Muscle layer of duodenum (tissue), 2 donors: ENCODE measurements around the gene BRCA1.
"Not testable (repeated sequence)": the region's sequence is repeated elsewhere in the genome, so short reads cannot be mapped to it uniquely, and the experiment has no call there.

Source experiments
- H3K27ac ChIP-seq: one replicate; pipeline ENCODE4 v1.7.0; 2013; ENCODE audit warnings: mild to moderate bottlenecking, low read length
- H3K27me3 ChIP-seq: one replicate; pipeline ENCODE4 v1.7.0; 2013; ENCODE audit warnings: low read depth, mild to moderate bottlenecking, control low read depth, low read length
- H3K36me3 ChIP-seq, 2 donors: one replicate each; pipeline ENCODE4 v1.7.0; 2013; ENCODE audit warnings: low read length in 2 of 2, control low read depth in 1 of 2, mild to moderate bottlenecking in 1 of 2; ENCODE audit not compliant: insufficient read depth in 2 of 2, control insufficient read depth in 1 of 2
- H3K4me1 ChIP-seq, 2 donors: one replicate each; pipeline ENCODE4 v1.7.0; 2013; ENCODE audit warnings: low read length in 2 of 2, mild to moderate bottlenecking in 2 of 2, control low read depth in 1 of 2, moderate library complexity in 1 of 2; ENCODE audit not compliant: insufficient read depth in 2 of 2, control insufficient read depth in 1 of 2
- H3K4me3 ChIP-seq, 2 donors: one replicate each; pipeline ENCODE4 v1.7.0; 2013; ENCODE audit warnings: low read length in 2 of 2, low read depth in 1 of 2, mild to moderate bottlenecking in 1 of 2
- H3K9me3 ChIP-seq, 2 donors: one replicate each; pipeline ENCODE4 v1.7.0; 2013; ENCODE audit warnings: low read length in 2 of 2, control low read depth in 1 of 2, mild to moderate bottlenecking in 1 of 2; ENCODE audit not compliant: control insufficient read depth in 1 of 2
- donor health status: healthy.

Gene BRCA1

DNA sequence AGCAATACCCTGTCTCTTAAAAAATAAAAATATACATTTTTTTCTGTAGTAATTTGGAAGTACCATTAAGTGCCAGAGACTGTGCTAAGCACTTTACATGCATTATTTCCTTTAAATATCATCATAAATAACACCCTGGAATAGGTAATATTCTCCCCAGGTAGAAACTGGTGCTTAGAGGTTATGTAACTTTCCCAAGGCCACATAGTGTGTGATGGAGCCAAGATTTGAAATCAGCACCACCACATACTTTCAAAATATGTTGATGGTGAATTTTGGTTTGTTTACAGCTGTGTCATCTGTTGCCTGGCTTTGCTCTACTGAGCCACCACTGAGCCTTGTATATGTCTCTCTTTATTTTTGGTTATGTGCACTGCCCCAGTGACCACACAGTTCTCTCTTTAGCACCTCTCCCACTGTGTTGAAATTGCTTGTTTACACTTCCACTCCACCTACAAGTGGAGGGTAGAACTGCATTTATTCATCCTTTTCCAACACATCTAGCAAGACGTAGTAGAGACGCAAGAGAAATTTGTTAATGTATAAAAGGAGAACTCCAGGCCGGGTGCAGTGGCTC is 26.8 kb upstream of the BRCA1 start:
- Histone ChIP-seq H3K9me3 (no peaks in the 10 kb centered on the region), H3K4me1 (no peaks in the 10 kb centered on the region), H3K4me3 (no peak overlapping the region), H3K27ac (no peak overlapping the region), H3K27me3 (no peaks in the 10 kb centered on the region), H3K36me3 (no peaks in the 10 kb centered on the region)

DNA sequence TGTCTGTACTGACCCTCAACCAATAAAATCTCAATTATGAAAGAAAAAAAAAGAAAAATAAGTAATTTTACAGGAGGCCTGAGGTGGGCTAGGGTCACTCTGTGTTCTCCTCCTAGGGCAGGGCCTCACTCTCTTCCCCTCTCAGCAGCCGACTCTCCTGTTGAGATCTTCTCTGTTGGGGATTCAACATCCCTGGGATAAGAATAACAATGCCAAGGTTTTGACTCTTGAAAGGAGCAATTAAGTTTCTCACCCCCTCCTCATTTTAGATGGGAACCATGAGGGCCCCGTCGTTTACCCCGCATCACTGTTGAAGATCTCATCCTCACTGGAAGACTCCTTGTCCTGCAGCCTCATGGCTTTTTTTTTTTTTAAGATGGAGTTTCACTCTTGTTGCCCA is 21.5 kb upstream of the BRCA1 start:
- Histone ChIP-seq H3K4me3 (no peak overlapping the region), H3K4me1 (no peaks in the 10 kb centered on the region), H3K36me3 (no peaks in the 10 kb centered on the region), H3K27ac (no peak overlapping the region), H3K9me3 (no peaks in the 10 kb centered on the region), H3K27me3 (no peaks in the 10 kb centered on the region)

DNA sequence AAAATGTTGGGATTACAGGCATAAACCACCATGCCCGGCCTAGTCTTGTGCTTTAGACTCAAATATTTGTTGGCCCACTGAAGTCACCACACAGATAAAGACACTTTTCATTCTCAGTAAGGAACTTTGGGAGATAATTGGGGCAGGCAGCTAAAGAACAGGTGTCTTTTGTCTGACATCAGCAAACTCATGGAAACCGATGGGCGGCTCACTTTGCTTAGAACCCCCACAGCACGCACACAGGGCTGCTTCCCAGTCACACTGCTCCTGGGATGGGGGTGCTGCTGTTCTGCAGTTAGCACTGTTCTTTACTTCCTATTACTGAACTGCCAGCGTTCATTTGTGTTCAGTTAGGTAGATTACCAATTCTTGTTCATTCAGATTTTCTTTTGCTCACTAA is 18.0 kb upstream of the BRCA1 start:
- H3K4me1 ChIP-seq: no peaks in the 10 kb centered on the region
- H3K4me3 ChIP-seq: no peak overlapping the region
- H3K36me3 ChIP-seq: no peaks in the 10 kb centered on the region
- no peaks in the 10 kb centered on the region for H3K27me3 ChIP-seq
- H3K9me3 ChIP-seq: no peaks in the 10 kb centered on the region
- no peak overlapping the region for H3K27ac ChIP-seq

DNA sequence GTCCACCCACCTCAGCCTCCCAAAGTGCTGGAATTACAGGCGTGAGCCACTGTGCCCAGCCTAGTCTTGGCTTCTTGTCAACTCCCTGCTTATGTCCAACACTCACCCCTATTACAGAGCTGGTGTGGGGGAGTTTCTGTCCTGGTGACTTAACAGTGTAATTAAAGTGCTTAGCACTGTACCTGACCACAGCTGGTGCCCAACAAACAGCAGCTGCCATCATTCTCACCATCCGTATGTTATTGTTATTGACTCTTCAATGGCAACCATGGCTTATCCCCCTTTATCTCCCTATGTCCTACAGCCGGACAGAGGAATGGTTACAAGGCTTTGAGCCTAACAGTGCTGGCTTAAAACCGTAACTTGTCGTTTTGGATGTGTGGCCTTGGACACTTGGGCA is 17.0 kb upstream of the BRCA1 start:
- Histone ChIP-seq H3K27me3 (no peaks in the 10 kb centered on the region), H3K36me3 (no peaks in the 10 kb centered on the region)

DNA sequence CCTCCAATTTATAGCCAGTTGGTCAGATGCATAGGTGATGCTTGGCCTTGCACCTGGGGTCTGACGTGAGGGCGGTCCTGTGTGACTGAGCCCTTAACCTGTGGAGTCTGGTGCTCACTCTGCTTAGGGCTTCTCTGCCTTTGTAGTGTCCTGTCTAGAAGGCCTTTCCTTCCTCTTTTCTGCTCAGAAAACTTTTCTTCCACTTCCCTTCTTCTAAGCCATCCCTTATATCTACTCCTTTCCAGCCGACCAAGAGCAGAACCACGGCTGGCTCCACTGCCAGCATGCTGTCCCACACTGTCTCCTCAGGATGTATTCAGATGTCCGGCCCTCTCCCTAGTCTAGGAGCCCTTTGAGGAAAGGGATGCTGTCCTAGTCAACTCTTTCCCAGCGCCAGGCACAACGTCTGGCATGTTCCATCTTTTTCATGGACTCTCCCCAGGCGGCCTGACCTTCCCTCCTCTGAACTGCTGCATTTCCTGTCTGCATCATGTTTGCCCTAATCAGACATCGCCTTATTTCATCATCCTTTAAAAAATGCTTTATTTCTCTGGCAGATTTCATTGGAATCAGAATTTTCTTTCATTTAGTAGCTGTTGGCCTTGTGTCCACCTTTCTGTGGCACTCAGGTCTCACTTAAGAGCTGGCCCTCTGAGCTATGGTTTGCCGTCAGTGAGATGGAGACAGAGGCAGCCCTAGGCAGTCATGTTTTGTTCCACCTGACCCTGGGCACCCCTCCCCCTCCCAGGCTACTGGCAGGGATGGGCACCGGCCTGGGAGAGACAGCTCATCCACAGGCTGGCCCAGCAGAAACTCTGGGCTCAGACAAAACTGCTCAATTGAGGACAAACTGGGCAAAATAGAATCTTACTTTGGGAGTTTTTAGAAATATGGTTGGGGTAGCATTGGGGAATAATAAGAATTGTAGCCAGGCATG is 15.5 kb upstream of the BRCA1 start:
- Histone ChIP-seq H3K9me3 (no peaks in the 10 kb centered on the region), H3K4me3 (no peak overlapping the region), H3K4me1 (no peaks in the 10 kb centered on the region), H3K27me3 (no peaks in the 10 kb centered on the region), H3K27ac (no peak overlapping the region), H3K36me3 (peaks cover 0 to 1% of the 10 kb centered on the region in 2 donors)

More for the DNA sequence above, 17.0 kb upstream of the BRCA1 start:
- Histone ChIP-seq H3K27ac (no peak overlapping the region), H3K9me3 (no peaks in the 10 kb centered on the region), H3K4me3 (no peak overlapping the region), H3K4me1 (no peaks in the 10 kb centered on the region)

DNA sequence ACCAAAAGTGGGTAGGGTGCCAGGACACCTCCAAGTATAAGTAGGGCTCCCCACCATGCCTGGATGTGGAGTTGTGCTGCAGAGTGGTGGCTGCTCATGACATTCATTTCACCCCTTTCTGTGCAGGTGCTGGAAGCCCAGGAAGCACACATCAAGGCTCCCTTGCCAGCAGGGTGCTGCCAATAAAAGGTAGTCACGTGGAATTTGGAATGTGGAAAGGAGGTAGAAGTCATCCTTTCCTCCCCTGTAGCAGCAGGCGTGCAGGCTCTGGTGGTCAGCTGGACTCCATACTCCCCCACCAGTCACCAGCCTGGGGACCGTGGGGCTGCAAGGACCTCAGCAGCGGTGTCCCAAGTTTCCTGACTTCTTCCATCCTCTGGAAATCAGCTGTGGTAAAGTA is 13.4 kb upstream of the BRCA1 start:
- H3K27ac ChIP-seq, H3K9me3 ChIP-seq, H3K4me1 ChIP-seq, H3K4me3 ChIP-seq, H3K27me3 ChIP-seq: not testable (repeated sequence)
- peaks cover 0 to 16% of the 10 kb centered on the region in 2 donors for H3K36me3 ChIP-seq

DNA sequence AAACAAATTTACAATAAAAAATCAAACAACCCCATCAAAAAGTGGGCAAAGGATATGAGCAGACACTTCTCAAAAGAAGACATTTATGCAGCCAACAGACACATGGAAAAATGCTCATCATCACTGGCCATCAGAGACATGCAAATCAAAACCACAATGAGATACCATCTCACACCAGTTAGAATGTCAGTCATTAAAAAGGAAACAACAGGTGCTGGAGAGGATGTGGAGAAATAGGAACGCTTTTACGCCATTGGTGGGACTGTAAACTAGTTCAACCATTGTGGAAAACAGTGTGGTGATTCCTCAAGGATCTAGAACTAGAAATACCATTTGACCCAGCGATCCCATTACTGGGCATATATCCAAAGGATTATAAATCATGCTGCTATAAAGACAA is 11.4 kb upstream of the BRCA1 start:
- not testable (repeated sequence) for H3K9me3 ChIP-seq, H3K4me3 ChIP-seq, H3K4me1 ChIP-seq

DNA sequence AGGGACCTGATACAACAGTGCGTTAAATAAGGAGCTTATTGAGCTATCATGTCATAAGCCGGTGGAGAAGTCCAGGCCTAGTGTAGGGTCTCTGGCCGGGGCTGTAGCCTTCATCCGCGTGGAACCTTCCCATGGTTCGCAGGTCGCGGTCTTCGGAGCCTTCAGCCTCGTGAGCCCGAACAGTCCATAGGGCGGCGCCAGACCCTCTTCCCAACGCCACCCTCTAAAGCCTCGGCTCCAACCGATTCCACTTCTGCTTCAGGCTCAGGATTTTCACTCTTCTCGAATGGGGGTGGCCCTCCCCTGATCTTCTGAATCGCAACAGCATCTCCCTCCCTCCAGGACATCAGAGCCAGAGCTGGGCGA is 10.3 kb upstream of the BRCA1 start:
- Histone ChIP-seq H3K9me3 (no peaks in the 10 kb centered on the region), H3K27ac (no peak overlapping the region), H3K4me1 (no peaks in the 10 kb centered on the region), H3K4me3 (no peak overlapping the region), H3K27me3 (no peaks in the 10 kb centered on the region), H3K36me3 (peaks cover 0 to 27% of the 10 kb centered on the region in 2 donors)

More for the DNA sequence above, 11.4 kb upstream of the BRCA1 start:
- not testable (repeated sequence) for H3K27me3 ChIP-seq, H3K27ac ChIP-seq
- peaks cover 0 to 27% of the 10 kb centered on the region in 2 donors for H3K36me3 ChIP-seq

DNA sequence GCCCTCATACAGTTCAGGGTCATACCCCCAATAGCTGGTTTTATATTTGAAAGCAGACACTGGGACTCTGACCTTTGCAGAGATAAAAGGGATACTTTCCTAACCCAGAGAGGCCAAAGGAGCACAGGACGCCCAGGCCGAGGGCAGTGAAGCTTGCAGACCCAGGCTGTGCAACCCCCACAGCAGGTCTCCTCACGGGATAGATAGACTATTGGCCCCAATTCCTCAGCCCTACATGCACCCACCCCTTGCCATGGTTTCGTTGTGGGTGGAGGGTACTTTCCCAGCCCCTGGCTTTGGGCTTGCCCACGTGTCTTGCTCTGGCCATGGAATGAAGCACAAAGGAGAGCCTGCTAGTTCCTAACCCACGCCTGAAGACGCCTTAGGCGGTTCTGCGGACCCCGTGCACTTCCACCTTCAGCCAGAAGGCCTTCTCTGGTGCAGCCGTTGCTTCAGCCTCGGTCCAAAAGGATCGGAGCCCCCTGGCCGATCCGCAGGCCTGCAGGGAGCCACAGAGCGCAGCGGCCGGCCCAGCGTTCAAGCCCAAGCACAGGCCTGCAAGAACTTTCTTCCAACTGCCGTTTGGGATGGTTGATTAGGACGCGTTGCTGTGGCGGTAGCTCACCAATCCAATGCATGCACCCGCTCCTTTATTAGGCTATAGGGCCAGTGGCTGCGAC is 9.8 kb upstream of the BRCA1 start:
- H3K36me3 ChIP-seq: peaks cover 0 to 27% of the 10 kb centered on the region in 2 donors
- H3K27ac ChIP-seq: no peak overlapping the region
- no peak overlapping the region for H3K4me3 ChIP-seq
- H3K9me3 ChIP-seq: no peaks in the 10 kb centered on the region
- H3K27me3 ChIP-seq: no peaks in the 10 kb centered on the region
- H3K4me1 ChIP-seq: no peaks in the 10 kb centered on the region

DNA sequence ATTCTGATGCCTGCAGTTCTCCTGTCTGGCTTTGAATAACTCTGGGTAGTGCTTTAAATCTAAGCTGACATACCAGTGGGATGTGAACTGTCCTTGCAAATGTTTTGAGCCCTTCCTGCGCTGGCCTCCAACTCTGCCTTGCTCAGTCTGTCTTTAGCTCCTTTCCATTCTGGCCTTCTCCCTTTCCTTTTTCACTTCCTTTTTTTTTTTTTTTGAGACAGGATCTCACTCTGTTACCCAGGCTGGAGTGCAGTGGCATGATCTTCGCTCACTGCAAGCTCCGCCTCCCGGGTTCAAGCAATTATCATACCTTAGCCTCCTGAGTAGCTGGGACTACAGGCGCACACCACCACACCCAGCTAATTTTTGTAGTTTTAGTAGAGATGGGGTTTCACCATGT is 8.3 kb upstream of the BRCA1 start:
- not testable (repeated sequence) for H3K27me3 ChIP-seq, H3K4me3 ChIP-seq, H3K4me1 ChIP-seq, H3K9me3 ChIP-seq, H3K27ac ChIP-seq
- H3K36me3 ChIP-seq: peaks cover 0 to 27% of the 10 kb centered on the region in 2 donors

DNA sequence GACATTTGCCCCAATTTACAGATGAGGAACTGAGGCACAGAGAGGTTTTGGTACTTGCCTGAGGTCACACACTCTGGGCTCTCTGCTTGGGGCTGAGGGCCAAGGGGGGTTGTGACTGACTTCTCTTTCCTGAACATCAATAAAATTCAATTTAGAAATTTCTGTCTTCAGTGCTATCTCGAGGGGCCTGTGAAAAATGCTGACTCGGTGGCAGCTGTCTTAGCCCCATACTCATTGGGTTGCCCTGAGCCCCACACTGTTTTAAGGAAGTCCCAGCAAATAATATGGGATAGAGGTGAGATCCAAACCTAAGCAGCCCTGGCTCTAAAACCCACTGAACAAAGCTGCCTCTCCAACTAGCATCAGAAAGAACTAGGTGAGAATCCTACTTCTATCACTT is 7.0 kb upstream of the BRCA1 start:
- H3K27ac ChIP-seq: no peak overlapping the region
- no peaks in the 10 kb centered on the region for H3K27me3 ChIP-seq
- no peak overlapping the region for H3K4me3 ChIP-seq
- H3K36me3 ChIP-seq: peaks cover 0 to 27% of the 10 kb centered on the region in 2 donors
- no peaks in the 10 kb centered on the region for H3K4me1 ChIP-seq
- H3K9me3 ChIP-seq: no peaks in the 10 kb centered on the region
